Ascending aorta (tissue), 2 donors: ENCODE measurements around the gene CPPED1. TPM values are rescaled to one million over a fixed set of nuclear protein-coding genes. Genes with fewer than 3 reads are reported as not detected.

Experiments used
- DNase-seq, 2 donors: peaks; one replicate each; pipeline ENCODE4 v3.0.0-alpha.2; 2019; ENCODE audit warnings: low spot score in 2 of 2
- H3K27ac ChIP-seq, 2 donors: fragments of 200-600 bp; sonication (generic); one replicate each; pipeline ENCODE4 v1.5.1; 2016 to 2017; ENCODE audit warnings: mild to moderate bottlenecking in 1 of 2
- H3K27me3 ChIP-seq: fragments of 200-600 bp; sonication (generic); one replicate; pipeline ENCODE4 v1.5.1; 2017
- H3K36me3 ChIP-seq, 2 donors: fragments of 200-600 bp; sonication (generic); one replicate each; pipeline ENCODE4 v1.5.1; 2016
- H3K4me1 ChIP-seq, 2 donors: fragments of 200-600 bp; sonication (generic); one replicate each; pipeline ENCODE4 v1.5.1; 2016 to 2017; ENCODE audit warnings: mild to moderate bottlenecking in 1 of 2
- H3K4me3 ChIP-seq, 2 donors: fragments of 200-600 bp; sonication (generic); one replicate each; pipeline ENCODE4 v1.5.1; 2016 to 2017; ENCODE audit warnings: mild to moderate bottlenecking in 1 of 2
- H3K9me3 ChIP-seq, 2 donors: fragments of 200-600 bp; sonication (generic); one replicate each; pipeline ENCODE4 v1.5.1; 2016
- intact Hi-C: fragments of 100-400 bp; cut with DNase I; formaldehyde crosslinking; loops from one replicate; pipeline ENCODE4 v1.15.1; 2023
- total RNA-seq: library from RNA; depleted of rRNA; stranded (reverse); fragments of >200 nt; gene quantifications from one replicate; pipeline ENCODE4 v1.1.0, GENCODE V29; 2016
- TF ChIP-seq, protein P1 (sequence below), 3 experiments: fragments of 200-600 bp in 2 of 3; fragments of 450-650 bp in 1 of 3; sonication (generic) in 2 of 3; IDR thresholded peaks; one replicate each; pipeline ENCODE4 v1.5.1; 2016 to 2019; ENCODE audit warnings: antibody characterized with exemption in 3 of 3, mild to moderate bottlenecking in 1 of 3, moderate library complexity in 1 of 3

CPPED1 gene
- total RNA-seq, 1 donor from 2014 or later = 13.3 TPM

DNA sequence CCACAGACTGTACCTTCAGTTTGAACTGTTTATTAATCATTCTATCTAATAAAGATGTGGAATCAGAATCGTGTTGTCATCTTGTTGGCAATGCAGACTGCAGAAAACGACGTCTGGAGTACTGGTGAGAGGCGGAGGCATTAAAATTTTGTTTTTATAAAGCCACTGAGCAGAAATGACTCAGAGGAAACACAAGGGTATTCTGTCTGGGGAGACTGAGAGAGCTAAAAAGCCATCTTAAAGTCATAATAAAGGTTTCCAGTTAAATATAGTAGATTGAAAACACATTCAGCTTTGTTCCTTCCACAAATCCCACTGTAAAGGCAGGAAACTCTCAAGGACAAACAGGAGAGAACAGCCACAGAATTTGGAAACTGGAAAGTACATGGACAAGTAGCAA is 74.2 kb downstream of the CPPED1 start:
- H3K4me1 ChIP-seq = peaks cover 0 to 4% of the 10 kb centered on the region in 2 donors
- no peak for DNase-seq
- H3K27ac ChIP-seq = peak overlapping the region; percentile 24 to 36

DNA sequence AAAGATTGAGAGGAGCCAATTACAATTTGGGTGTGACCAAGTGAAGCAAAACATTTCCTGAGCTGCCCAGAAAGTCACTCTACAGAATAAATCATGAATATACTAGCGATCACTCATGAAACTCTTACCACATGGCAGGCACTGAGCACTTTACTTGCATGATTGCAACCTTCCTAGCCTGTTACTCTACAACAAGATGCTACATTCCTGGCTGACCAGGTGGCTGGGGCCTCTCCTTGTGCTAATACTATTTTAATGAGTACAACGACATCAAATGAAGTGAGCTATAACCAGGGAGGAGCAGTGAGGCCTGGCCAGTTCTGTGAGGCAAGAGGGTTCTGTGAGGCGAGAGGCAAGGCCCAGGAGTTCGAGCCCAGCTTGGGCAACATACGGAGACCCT is 75.2 kb downstream of the CPPED1 start:
- DNase-seq = no peak
- no peak overlapping the region for H3K4me3 ChIP-seq
- peaks cover 0 to 3% of the 10 kb centered on the region in 2 donors for H3K36me3 ChIP-seq
- peaks cover 0 to 4% of the 10 kb centered on the region in 2 donors for H3K4me1 ChIP-seq
- H3K27ac ChIP-seq = no peak overlapping the region
- peaks cover 11% of the 10 kb centered on the region in 2 donors for H3K9me3 ChIP-seq
- no peaks in the 10 kb centered on the region for H3K27me3 ChIP-seq
- intact Hi-C loops = no loop called here
- TF ChIP-seq, protein P1, sequence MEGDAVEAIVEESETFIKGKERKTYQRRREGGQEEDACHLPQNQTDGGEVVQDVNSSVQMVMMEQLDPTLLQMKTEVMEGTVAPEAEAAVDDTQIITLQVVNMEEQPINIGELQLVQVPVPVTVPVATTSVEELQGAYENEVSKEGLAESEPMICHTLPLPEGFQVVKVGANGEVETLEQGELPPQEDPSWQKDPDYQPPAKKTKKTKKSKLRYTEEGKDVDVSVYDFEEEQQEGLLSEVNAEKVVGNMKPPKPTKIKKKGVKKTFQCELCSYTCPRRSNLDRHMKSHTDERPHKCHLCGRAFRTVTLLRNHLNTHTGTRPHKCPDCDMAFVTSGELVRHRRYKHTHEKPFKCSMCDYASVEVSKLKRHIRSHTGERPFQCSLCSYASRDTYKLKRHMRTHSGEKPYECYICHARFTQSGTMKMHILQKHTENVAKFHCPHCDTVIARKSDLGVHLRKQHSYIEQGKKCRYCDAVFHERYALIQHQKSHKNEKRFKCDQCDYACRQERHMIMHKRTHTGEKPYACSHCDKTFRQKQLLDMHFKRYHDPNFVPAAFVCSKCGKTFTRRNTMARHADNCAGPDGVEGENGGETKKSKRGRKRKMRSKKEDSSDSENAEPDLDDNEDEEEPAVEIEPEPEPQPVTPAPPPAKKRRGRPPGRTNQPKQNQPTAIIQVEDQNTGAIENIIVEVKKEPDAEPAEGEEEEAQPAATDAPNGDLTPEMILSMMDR (IDR thresholded peaks at IDR 0.05) = no peak

More for the DNA sequence above, 74.2 kb downstream of the CPPED1 start:
- no peaks in the 10 kb centered on the region for H3K27me3 ChIP-seq
- peaks cover 0 to 3% of the 10 kb centered on the region in 2 donors for H3K36me3 ChIP-seq
- intact Hi-C loops = no loop called here
- TF ChIP-seq, protein P1 (IDR thresholded peaks at IDR 0.05) = no peak
- H3K4me3 ChIP-seq = no peak overlapping the region
- peaks cover 11 to 13% of the 10 kb centered on the region in 2 donors for H3K9me3 ChIP-seq

DNA sequence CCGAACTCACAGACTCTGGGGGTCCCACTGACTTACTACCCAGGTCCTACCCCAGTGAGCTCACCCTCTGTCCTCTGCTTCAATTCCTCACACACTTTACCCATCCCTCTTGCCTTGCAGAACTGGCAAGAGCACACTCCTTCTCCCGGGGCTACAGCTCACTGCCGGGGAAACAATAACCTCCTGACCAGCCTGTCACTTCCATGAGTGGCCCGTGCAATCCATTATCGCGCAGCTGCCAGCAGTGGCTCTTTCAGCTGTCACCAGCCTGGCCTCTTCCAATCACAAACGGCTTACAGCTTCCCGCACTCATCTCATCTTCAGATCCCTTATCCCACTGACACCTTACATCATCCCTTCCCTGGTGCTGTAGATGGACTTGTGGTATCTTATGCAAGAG is 79.5 kb downstream of the CPPED1 start:
- H3K4me3 ChIP-seq = no peak overlapping the region
- H3K36me3 ChIP-seq = peaks cover 0 to 5% of the 10 kb centered on the region in 2 donors
- intact Hi-C loops = no loop called here
- no peak for DNase-seq
- H3K9me3 ChIP-seq = no peaks in the 10 kb centered on the region
- TF ChIP-seq, protein P1 (IDR thresholded peaks at IDR 0.05) = no peak
- H3K27me3 ChIP-seq = no peaks in the 10 kb centered on the region
- no peak overlapping the region for H3K27ac ChIP-seq
- no peaks in the 10 kb centered on the region for H3K4me1 ChIP-seq

DNA sequence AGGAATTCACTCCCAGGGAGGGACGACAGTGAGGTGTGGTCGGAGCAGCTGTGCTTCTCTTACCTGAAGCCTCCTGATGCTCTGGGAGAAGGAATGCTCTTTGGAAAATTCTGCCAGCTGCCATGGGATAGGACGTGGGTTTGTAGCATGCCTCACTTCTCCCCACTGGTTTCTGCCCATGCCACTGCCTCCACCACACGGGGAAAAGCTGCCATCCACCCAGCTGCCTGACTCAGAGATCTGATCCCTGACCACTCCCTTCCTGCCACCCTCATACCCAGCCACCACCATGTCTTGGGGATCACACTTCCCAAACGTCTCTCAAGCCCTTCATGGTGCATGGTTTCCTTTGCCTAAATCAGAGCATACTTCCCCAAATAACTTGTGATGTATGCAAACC is 80.0 kb downstream of the CPPED1 start:
- DNase-seq = no peak
- Histone ChIP-seq H3K4me1 (no peaks in the 10 kb centered on the region), H3K27ac (no peak overlapping the region), H3K9me3 (no peaks in the 10 kb centered on the region), H3K36me3 (peaks cover 0 to 5% of the 10 kb centered on the region in 2 donors), H3K27me3 (no peaks in the 10 kb centered on the region), H3K4me3 (no peak overlapping the region)
- intact Hi-C loops = no loop called here
- TF ChIP-seq, protein P1 (IDR thresholded peaks at IDR 0.05) = no peak

DNA sequence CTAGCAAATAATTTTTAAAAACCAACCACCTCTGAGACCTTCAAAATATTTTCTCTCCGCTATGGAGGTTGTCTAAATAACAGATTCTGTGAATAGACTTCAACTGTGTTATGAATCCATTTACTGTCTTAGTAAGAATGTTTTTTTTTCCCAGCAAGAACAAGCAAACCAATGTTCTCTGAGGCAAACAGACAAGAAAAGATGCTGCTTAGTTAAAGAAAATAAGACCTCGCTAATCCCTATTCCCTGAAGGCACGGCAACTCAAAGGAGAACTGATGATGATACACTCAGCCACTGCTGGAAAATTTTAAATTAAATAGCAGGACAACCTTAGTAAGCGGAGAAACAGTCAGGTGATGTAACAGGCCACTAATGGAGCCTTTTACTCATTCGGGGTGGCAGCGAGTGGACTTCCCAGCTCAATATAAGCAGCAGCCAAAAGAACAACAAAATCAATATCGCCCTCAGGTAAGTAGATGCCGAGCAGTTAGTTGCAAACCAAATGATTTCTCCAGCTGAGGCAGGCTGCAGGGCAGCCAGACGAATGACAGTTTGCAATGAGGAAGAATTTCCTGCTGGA is 81.8 kb downstream of the CPPED1 start:
- no peaks in the 10 kb centered on the region for H3K4me1 ChIP-seq
- no peak overlapping the region for H3K4me3 ChIP-seq
- intact Hi-C loops = no loop called here
- no peak overlapping the region for H3K27ac ChIP-seq
- TF ChIP-seq, protein P1 (IDR thresholded peaks at IDR 0.05) = no peak
- peaks cover 0 to 5% of the 10 kb centered on the region in 2 donors for H3K36me3 ChIP-seq
- no peaks in the 10 kb centered on the region for H3K27me3 ChIP-seq
- no peaks in the 10 kb centered on the region for H3K9me3 ChIP-seq
- no peak for DNase-seq

DNA sequence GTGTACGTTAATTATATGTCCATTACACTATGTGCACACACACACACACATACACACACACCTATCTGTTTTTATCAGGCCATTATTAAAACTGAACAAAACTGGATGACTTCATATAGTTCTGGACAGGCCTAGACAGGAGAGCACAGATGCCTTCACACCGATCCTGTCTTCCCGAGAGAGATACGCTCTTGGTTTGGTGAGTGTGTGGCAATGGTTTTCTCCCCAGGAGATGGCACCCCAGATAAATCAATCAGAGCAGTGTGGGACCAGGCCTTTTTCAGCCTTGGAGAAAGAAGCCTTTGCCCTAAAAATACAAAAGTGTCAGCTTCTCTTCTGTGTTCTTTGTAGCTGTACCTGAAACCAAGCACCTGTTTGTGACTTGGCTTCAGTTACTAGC is 83.7 kb downstream of the CPPED1 start:
- Histone ChIP-seq H3K4me3 (no peak overlapping the region), H3K9me3 (no peaks in the 10 kb centered on the region), H3K27me3 (no peaks in the 10 kb centered on the region), H3K4me1 (no peaks in the 10 kb centered on the region), H3K36me3 (peaks cover 0 to 2% of the 10 kb centered on the region in 2 donors), H3K27ac (no peak overlapping the region)
- intact Hi-C loops = no loop called here
- DNase-seq = no peak
- TF ChIP-seq, protein P1 (IDR thresholded peaks at IDR 0.05) = no peak
